GM18511 (cell line): ENCODE results near the gene MEN1.
A peak's percentile ranks its signal among the peaks of the same experiment; 100 is the strongest.

Source experiments
- ATAC-seq: cut with Tn5 transposase; IDR thresholded peaks from one replicate; pipeline ENCODE4 v1.9.1; 2021; ENCODE audit warnings: mild to moderate bottlenecking, moderate library complexity; ENCODE audit not compliant: unreplicated experiment

The MEN1 gene

GRCh38 chr11:64788321-64789215 is 21.8 kb downstream of the MEN1 start:
- no peak for ATAC-seq

GRCh38 chr11:64787526-64788320 is 22.6 kb downstream of the MEN1 start:
- no peak for ATAC-seq

GRCh38 chr11:64786308-64786707 is 24.0 kb downstream of the MEN1 start:
- no peak for ATAC-seq

- ATAC-seq = no peak
These were observed 25.4 kb downstream of the MEN1 start for GRCh38 chr11:64784813-64785581.

- peak; percentile 84 for ATAC-seq
These were observed 31.7 kb downstream of the MEN1 start, which contains the start of gene SF1 for GRCh38 chr11:64778473-64779298. SF1 (minus strand) TSS chr11:64778542; CDS start chr11:64778392, 150 bp downstream.

- ATAC-seq = no peak
These were observed 32.2 kb downstream of the MEN1 start for GRCh38 chr11:64778223-64778472.

- ATAC-seq = no peak
These were observed 32.7 kb downstream of the MEN1 start for GRCh38 chr11:64777449-64778222.

- no peak for ATAC-seq
These were observed 33.5 kb downstream of the MEN1 start for GRCh38 chr11:64776875-64777274.

- no peak for ATAC-seq
These were observed 33.9 kb downstream of the MEN1 start for GRCh38 chr11:64776425-64776824.

GRCh38 chr11:64774144-64774543 is 36.2 kb downstream of the MEN1 start:
- no peak for ATAC-seq

GRCh38 chr11:64772303-64773018 is 37.9 kb downstream of the MEN1 start:
- ATAC-seq = no peak

- no peak for ATAC-seq
These were observed 38.5 kb downstream of the MEN1 start for GRCh38 chr11:64771861-64772260.

- no peak for ATAC-seq
These were observed 40.2 kb downstream of the MEN1 start for GRCh38 chr11:64770120-64770519.

GRCh38 chr11:64769283-64769682 is 41.1 kb downstream of the MEN1 start:
- no peak for ATAC-seq

GRCh38 chr11:64768300-64768694 is 42.1 kb downstream of the MEN1 start:
- ATAC-seq = no peak

GRCh38 chr11:64767344-64768299 is 42.7 kb downstream of the MEN1 start:
- ATAC-seq = no peak

GRCh38 chr11:64766881-64767280 is 43.5 kb downstream of the MEN1 start:
- no peak for ATAC-seq
